ENCODE results near the gene NEK1.
"Not testable (repeated sequence)": the region's sequence is repeated elsewhere in the genome, so short reads cannot be mapped to it uniquely, and the experiment has no call there.

NEK1 gene

GRCh38 chr4:169494234-169494633, 118.1 kb downstream of the NEK1 start:
- DNase-seq (ENCODE audit: low read depth) = not testable (repeated sequence)

- no peak for DNase-seq (ENCODE audit: low read depth)
Measured at GRCh38 chr4:169493164-169493524, 119.2 kb downstream of the NEK1 start.

DNA sequence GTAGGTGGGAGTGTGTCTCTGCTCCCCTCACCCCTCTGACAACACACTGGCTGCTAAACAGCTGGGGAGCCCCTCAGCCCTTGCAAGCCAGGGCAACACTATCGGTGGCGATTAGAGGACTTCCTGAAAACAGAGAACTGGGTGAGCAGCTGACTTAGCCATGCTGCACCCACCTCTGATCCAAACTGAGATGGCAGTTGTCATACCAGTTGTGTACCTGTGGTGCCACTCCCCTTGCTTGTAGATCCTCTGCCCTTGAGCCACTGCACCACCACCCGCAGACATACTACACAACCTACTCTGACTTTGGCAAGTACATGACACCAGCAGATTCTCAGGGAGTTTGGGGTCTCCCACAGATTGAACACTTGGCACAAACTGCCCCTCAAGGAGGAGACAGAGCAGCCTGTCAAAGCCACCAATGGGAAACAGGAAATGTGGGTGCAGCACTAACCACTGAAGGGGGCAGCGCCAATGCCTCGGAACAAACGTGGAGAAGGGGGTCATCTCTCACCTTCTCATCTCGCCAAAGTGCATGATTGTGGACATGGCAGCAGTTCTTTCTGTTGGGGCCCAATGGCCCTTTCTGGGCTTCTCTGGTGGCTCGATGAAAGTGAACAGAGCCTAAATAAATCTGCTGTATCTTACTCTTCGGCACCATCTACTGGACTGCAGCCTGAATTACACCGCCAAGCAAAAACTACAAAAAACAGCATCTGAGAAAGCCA, 119.8 kb downstream of the NEK1 start:
- DNase-seq (ENCODE audit: low read depth) = peak; percentile 6

GRCh38 chr4:169491211-169491610, 121.2 kb downstream of the NEK1 start:
- no peak for DNase-seq (ENCODE audit: low read depth)

DNA sequence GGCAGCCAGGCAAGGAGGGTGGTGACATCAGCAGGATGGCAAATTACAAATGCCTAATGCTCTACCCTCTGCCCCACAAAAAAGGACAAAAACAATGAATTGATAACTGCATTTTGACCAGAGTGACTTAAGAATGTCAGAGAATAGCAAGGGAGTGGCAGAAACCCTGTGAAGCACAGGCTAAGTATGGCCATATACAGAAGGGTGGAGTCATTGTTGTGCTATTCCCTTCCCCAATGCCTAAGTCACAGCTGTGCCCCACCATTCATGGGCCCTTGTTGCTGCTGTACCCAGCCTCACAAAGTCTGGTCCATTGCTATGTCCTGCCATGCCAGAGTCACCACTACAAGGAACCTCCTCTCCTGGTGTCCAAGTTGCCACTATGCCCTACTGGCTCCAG, 123.1 kb downstream of the NEK1 start:
- DNase-seq (ENCODE audit: low read depth) = no peak

DNA sequence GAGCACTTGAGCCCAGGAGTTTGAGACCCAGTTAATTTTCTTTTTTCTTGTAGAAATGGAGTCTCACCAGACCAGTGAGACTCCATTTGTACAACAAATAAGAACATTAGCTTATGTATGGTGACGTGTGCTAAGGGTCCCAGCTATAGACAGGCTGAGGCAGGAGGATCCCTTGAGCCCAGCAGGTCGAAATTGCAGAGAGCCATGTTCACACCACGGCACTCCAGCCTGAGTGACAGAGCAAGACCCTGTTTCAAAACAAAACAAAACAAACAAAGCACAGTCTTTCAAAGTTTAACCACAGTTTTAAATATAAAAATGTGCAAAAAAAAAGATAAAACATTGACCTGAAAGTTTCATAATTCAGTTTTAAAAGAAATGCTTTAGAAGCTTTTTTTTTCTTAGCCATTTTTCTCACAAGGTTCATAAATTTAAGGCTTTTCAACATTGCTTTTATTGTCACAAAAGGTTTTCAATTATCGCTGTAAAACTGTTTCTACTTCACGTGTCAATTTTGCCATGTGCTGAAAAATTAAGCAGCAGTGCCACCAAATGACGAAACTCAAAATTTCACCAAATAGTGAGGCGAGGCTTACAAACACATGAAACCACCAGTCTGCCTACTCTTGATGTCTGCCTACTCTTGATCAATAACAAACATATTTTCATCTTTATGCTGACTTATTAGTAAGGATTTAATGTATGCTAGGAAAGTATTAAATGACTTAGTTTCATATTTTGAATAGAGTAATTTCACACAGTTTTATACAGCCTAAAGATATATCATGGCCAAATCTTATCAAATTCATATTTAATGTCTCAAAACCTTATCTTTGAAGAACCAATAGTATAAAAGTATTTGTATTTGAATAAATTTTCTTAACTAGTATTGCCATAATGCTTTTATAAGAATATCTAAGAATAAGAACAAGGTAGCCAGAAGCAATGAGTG, 126.3 kb downstream of the NEK1 start:
- DNase-seq (ENCODE audit: low read depth) = peak; percentile 29

GRCh38 chr4:169485086-169485485, 127.3 kb downstream of the NEK1 start:
- DNase-seq (ENCODE audit: low read depth) = peak; percentile 10

DNA sequence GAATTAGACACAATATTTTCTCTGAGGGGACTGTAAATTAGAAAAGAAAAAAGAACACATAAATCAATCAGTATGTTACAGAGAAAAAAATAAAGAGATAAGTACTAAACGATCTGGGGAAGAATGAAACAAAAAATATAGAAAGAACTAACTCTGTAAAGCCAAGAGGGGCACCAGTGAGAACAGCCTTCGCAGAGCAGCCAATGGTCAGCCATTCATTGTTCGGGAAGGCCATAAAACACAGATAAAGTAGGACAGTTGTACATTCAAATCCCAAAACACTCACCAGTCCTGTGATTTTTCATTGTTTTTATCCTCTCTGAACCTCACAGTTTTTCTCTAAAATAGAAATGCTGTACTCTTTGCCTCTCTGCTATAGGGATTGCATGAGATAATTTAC, 127.9 kb downstream of the NEK1 start:
- DNase-seq (ENCODE audit: low read depth) = no peak

GRCh38 chr4:169464080-169464479, 148.3 kb downstream of the NEK1 start:
- DNase-seq (ENCODE audit: low read depth) = no peak

- DNase-seq (ENCODE audit: low read depth) = no peak
Measured at GRCh38 chr4:169460081-169460480, 152.3 kb downstream of the NEK1 start.

DNA sequence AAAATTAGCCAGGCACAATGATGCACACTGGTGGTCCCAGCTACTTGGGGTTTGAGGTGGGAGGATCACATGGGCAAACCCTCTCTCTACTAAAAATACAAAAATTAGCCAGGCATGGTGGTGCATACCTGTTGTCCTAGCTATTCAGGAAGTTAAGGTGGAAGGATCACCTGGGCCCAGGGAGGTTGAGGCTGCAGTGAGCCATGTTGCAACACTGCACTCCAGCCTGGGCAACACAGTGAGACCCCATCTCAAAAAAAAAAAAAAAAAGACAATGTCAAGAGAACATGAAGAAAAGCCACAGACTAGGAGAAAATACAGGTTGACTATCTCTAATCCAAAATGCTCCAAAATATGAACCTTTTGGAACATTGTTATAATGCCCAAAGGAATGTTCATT, 153.8 kb downstream of the NEK1 start:
- DNase-seq (ENCODE audit: low read depth) = no peak

DNA sequence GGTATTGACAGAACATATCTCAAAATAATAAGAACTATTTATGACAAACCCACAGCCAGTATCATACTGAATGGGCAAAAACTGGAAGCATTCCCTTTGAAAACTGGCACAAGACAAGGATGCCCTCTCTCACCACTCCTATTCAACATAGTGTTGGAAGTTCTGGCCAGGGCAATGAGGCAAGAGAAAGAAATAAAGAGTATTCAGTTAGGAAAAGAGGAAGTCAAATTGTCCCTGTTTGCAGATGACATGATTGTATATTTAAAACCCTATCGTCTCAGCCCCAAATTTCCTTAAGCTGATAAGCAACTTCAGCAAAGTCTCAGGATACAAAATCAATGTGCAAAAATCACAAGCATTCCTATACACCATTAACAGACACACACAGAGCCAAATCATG, 159.7 kb downstream of the NEK1 start:
- not testable (repeated sequence) for DNase-seq (ENCODE audit: low read depth)

GRCh38 chr4:169448935-169449334, 163.4 kb downstream of the NEK1 start:
- not testable (repeated sequence) for DNase-seq (ENCODE audit: low read depth)

- DNase-seq (ENCODE audit: low read depth) = no peak
Measured at GRCh38 chr4:169446824-169447223, 165.6 kb downstream of the NEK1 start.

DNA sequence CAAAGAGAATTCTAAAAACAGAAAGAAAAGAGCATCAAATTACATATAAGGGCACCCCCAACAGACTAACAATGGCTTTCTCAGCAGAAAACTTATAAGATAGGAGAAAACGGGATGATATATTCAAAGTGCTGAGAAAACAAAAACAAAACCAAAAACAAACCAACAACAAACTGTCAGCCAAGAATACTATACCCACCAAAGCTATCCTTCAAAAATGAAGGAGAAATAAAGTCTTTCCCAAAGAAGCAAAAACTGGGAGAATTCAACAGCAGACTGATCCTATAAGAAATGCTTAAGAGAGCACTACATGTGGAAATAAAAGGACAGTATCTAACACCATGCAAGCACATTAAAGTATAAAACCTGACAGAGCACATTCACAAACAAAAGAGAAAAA, 168.6 kb downstream of the NEK1 start:
- no peak for DNase-seq (ENCODE audit: low read depth)

DNA sequence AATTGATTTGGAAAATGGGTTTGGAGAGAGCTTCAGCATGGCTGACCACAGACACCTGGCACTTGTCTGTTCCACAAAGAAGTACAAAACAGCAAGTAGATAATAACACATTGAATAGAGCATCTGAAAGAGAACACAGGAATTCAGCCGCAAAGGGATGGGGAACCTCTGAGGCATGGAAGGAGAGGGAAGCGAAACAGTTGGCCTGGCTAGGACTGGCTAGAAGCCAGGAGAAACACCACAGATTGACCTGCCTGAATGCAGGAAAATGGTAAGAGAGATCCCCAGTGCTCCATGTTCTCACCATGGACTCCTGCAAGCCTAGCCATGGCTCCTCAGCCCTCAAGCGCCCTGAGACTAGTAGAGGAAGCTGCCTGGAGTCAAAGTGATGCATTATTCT, 171.9 kb downstream of the NEK1 start:
- no peak for DNase-seq (ENCODE audit: low read depth)

GRCh38 chr4:169439244-169439643, 173.1 kb downstream of the NEK1 start:
- no peak for DNase-seq (ENCODE audit: low read depth)

DNA sequence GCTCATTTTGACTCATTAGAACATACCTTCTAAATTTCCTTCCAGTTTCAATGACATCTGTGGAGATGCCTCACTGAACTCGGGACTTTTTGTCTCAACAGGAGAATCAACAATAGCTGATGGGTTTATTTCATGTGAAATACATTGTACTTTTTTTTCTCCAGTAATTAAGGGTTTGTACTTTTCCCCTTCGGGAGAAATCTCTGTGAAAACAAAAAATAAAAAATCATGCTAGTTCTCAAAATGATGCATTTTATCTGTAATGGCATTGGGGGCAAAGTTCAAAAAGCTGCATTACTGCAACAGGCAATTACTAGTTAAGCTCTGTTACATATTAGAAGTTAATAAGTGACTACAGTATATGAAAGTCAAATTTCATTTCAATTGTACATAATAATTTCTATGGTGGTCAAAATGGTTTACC, 174.3 kb downstream of the NEK1 start:
- no peak for DNase-seq (ENCODE audit: low read depth)

DNA sequence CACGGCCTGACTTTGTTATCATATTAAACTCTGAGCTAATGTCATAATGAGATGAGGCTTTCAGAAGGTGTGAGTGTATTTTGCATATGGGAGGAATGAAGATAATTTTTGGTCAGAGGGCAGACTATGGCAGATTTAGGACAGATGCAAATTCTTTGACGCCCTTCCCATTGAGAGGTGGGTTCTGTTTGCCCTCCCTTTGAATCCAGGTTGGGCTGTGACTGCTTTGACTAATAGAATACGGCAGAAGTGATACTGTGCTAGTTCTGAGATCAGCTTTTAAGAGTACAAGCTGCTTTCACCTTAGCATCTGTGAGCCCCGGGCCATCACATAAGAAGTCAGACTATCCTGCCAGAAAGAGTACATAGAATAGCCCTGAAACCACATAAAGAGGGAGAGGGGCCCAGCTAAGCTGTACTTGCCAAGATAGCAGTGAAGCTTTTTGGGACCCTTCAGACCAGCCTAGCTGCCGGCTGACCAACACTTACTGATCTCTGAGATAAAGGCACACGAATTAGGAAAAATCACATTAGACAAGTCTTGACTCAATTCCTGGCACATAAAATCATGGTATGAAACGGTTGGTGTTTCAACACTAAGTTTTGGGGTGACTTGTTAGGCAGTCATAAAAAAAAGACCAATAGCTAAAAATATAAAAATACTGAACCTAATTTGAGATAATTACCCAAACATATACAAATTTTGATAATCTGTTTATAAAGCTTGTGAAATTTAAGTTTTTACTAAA, 174.9 kb downstream of the NEK1 start:
- no peak for DNase-seq (ENCODE audit: low read depth)

GRCh38 chr4:169436734-169437133, 175.6 kb downstream of the NEK1 start:
- no peak for DNase-seq (ENCODE audit: low read depth)

DNA sequence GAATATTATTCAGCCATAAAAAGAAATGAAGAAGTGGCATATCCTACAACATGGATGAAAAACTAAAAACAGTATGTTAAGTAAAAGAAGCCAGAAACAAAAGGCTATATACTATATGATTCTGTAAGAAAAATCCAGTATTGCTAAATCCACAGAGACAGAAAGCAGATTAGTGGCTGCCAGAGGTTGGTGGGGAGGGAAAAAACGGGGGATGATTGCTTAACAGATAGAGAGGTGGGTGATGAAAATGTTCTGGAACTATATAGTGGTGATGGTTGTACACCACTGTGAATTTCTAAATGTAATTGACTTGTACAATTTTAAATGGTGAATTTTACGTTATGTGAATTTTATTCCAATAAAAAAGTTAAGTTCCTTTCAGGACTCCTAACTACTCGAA, 184.0 kb downstream of the NEK1 start:
- no peak for DNase-seq (ENCODE audit: low read depth)

DNA sequence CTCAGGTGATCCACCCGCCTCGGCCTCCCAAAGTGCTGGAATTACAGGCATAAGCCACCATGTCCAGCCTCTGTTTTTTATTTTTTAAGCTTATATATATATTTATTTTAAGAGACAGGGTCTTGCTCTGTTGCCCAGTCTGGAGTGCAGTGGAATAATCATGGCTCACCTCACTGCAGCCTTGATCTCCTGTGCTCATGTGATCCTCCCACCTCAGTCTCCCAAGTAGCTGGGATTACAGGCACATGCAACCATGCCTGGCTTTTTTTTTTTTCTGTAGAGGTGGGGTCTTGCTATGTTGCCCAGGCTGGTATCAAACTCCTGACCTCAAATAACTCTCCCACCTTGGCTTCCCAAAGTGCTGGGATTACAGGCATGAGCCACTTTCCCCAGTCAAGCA, 184.7 kb downstream of the NEK1 start:
- DNase-seq (ENCODE audit: low read depth) = not testable (repeated sequence)

DNA sequence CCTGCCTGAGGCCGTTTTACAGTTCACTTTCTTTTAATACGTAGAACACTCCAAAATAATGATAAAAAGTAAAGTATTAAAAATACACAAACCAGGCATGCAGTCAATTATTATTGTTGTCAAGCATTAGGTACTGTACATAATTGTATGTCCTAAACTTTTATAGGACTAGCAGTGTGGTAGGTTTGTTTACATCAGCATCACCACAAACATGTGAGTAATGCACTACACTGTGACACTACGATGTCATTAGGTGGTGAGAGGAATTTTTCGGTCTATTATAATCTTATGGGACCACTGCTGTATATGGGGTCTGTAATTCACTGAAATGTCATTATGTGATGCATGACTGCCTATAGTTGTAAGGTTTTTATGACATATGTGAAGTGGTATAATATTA, 192.1 kb downstream of the NEK1 start:
- DNase-seq (ENCODE audit: low read depth) = no peak
